Measurements from ENCODE around the gene NF2.

- no peak for TF ChIP-seq FOXA1 (IDR thresholded peaks at IDR 0.05)
- TF ChIP-seq SP1 (IDR thresholded peaks at IDR 0.05) = no peak
- no peak for TF ChIP-seq PKNOX1 (IDR thresholded peaks at IDR 0.05)
- TF ChIP-seq BHLHE40 (IDR thresholded peaks at IDR 0.05; ENCODE audit: borderline replicate concordance) = no peak
- no peak for TF ChIP-seq LEF1 (IDR thresholded peaks at IDR 0.05; ENCODE audit: borderline replicate concordance)
- no peak for TF ChIP-seq FOXM1 (IDR thresholded peaks at IDR 0.05; ENCODE audit: borderline replicate concordance)
- TF ChIP-seq TARDBP (IDR thresholded peaks at IDR 0.05) = no peak
- no peak for TF ChIP-seq SUZ12 (IDR thresholded peaks at IDR 0.05)
- no peak for TF ChIP-seq ELF4 (IDR thresholded peaks at IDR 0.05)
- no peak for TF ChIP-seq ZNF384 (IDR thresholded peaks at IDR 0.05)
- no peak for TF ChIP-seq L3MBTL2 (conservative IDR thresholded peaks at IDR 0.05)
- no peak for TF ChIP-seq NFRKB (IDR thresholded peaks at IDR 0.05)
- TF ChIP-seq HDGF (IDR thresholded peaks at IDR 0.05; ENCODE audit: borderline replicate concordance) = no peak
- no peak for TF ChIP-seq CTBP1 (IDR thresholded peaks at IDR 0.05; ENCODE audit: borderline replicate concordance)
Measured at GRCh38 chr22:29581799-29582198, 21.6 kb upstream of the NF2 start.

Measured in HEK293T (cell line).